Measurements from ENCODE around the gene PNLDC1.

The PNLDC1 gene

GRCh38 chr6:159854959-159855358 is 54.9 kb downstream of the PNLDC1 start:
- DNase-seq = no peak

GRCh38 chr6:159858259-159858658 is 58.2 kb downstream of the PNLDC1 start:
- DNase-seq = no peak

- DNase-seq = no peak
Measured at GRCh38 chr6:159860482-159860881, 60.4 kb downstream of the PNLDC1 start.

- no peak for DNase-seq
Measured at GRCh38 chr6:159862103-159862502, 62.0 kb downstream of the PNLDC1 start.

GRCh38 chr6:159863341-159863740 is 63.3 kb downstream of the PNLDC1 start:
- peak; percentile 39 for DNase-seq

GRCh38 chr6:159865226-159865920 is 65.3 kb downstream of the PNLDC1 start:
- DNase-seq = no peak

- no peak for DNase-seq
Measured at GRCh38 chr6:159866286-159867247, 66.5 kb downstream of the PNLDC1 start.

Measured in DMS153 (cell line).